GM15510 (cell line): ENCODE data around the gene KEAP1.

ENCODE experiments used
- POLR2A ChIP-seq: IDR thresholded peaks from 3 replicates; pipeline ENCODE4 v1.6.1; 2011; ENCODE audit warnings: borderline replicate concordance; ENCODE audit not compliant: insufficient read length; ENCODE audit errors: extremely low read depth

KEAP1 gene

GRCh38 chr19:10450191-10450852 is 52.8 kb downstream of the KEAP1 start:
- no peak for TF ChIP-seq POLR2A

GRCh38 chr19:10449037-10449436 is 54.1 kb downstream of the KEAP1 start:
- TF ChIP-seq POLR2A, result no peak

DNA sequence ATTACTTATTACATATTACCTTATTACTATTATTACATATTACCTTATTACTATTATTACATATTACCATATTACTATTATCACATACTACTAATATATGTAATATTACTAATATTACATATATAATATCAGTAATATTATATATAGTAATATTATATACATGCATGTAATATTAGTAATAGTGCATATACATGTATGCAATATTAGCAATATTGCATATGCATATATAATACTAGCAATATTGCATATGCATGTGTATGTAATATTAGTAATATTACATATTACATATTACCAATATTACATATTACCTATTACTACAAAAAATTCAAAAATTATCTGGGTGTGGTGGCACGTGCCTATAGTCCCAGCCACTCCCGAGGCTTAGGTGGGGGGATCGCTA is 60.5 kb downstream of the KEAP1 start:
- TF ChIP-seq POLR2A, result no peak

- no peak for TF ChIP-seq POLR2A
These were observed 63.6 kb downstream of the KEAP1 start for GRCh38 chr19:10439588-10439987.
